Mesendoderm (in vitro differentiated cells): ENCODE measurements around the gene AQP7.
A peak's percentile ranks its signal among the peaks of the same experiment; 100 is the strongest.

Experiments used
- DNase-seq: peaks from one replicate; pipeline ENCODE4 v3.0.0; 2013
- H2AK5ac ChIP-seq: 2 replicates; pipeline ENCODE4 v1.6.1; 2013; ENCODE audit warnings: low read length, inconsistent platforms
- H2BK120ac ChIP-seq: 2 replicates; pipeline ENCODE4 v1.6.1; 2013; ENCODE audit warnings: low read depth, mild to moderate bottlenecking, low read length, moderate library complexity, mixed read lengths
- H2BK15ac ChIP-seq: replicated peaks from 2 replicates; pipeline ENCODE4 v1.6.1; 2013; ENCODE audit warnings: low read depth, mild to moderate bottlenecking, moderate library complexity
- H2BK5ac ChIP-seq: 2 replicates; pipeline ENCODE4 v1.6.1; 2013; ENCODE audit warnings: low read length, inconsistent platforms
- H3K18ac ChIP-seq: 2 replicates; pipeline ENCODE4 v1.6.1; 2013; ENCODE audit warnings: mild to moderate bottlenecking, low read length, mixed read lengths
- H3K23ac ChIP-seq: one replicate; pipeline ENCODE4 v1.6.1; 2013; ENCODE audit warnings: low read length
- H3K27ac ChIP-seq: 2 replicates; pipeline ENCODE4 v1.5.1; 2013; ENCODE audit warnings: low read depth, mild to moderate bottlenecking, inconsistent platforms, low read length, moderate library complexity
- H3K27me3 ChIP-seq: 2 replicates; pipeline ENCODE4 v1.6.1; 2013; ENCODE audit warnings: low read length, control low read depth, mild to moderate bottlenecking, inconsistent platforms; ENCODE audit not compliant: insufficient read depth, poor library complexity
- H3K36me3 ChIP-seq: 2 replicates; pipeline ENCODE4 v1.6.1; 2013; ENCODE audit warnings: low read length, inconsistent platforms; ENCODE audit not compliant: control insufficient read depth, insufficient read depth
- H3K4ac ChIP-seq: one replicate; pipeline ENCODE4 v1.6.1; 2013; ENCODE audit warnings: low read depth, mild to moderate bottlenecking, low read length, moderate library complexity
- H3K4me1 ChIP-seq: 2 replicates; pipeline ENCODE4 v1.6.1; 2013; ENCODE audit warnings: low read depth, low read length, inconsistent platforms; ENCODE audit not compliant: control insufficient read depth
- H3K4me2 ChIP-seq: 2 replicates; pipeline ENCODE4 v1.6.1; 2013; ENCODE audit warnings: low read length
- H3K4me3 ChIP-seq: 2 replicates; pipeline ENCODE4 v1.5.1; 2013; ENCODE audit warnings: mild to moderate bottlenecking, low read length
- H3K56ac ChIP-seq: one replicate; pipeline ENCODE4 v1.6.1; 2013; ENCODE audit warnings: low read length
- H3K79me1 ChIP-seq: 2 replicates; pipeline ENCODE4 v1.6.1; 2013; ENCODE audit warnings: low read length, inconsistent platforms
- H3K79me2 ChIP-seq: 2 replicates; pipeline ENCODE4 v1.6.1; 2013; ENCODE audit warnings: mild to moderate bottlenecking, low read length; ENCODE audit not compliant: control insufficient read depth, insufficient read depth
- H3K9ac ChIP-seq: 2 replicates; pipeline ENCODE4 v1.6.1; 2013; ENCODE audit warnings: low read length, inconsistent platforms
- H4K5ac ChIP-seq: one replicate; pipeline ENCODE4 v1.6.1; 2013; ENCODE audit warnings: low read length
- H4K8ac ChIP-seq: one replicate; pipeline ENCODE4 v1.6.1; 2013; ENCODE audit warnings: low read depth, mild to moderate bottlenecking, control low read depth, low read length, moderate library complexity
- WGBS: extraction: QIAGEN DNeasy Blood & Tissue Kit; methylation state at CpG from one replicate; pipeline ENCODE4 v1.1.7; 2013; ENCODE audit warnings: low lambda C conversion rate, missing lambda C conversion rate; ENCODE audit not compliant: insufficient coverage; ENCODE audit errors: extremely low coverage; 5-methylcytosine and 5-hydroxymethylcytosine counted together

Gene AQP7

GRCh38 chr9:33348998-33349397 lies 53.4 kb downstream of the AQP7 start:
- Histone ChIP-seq H3K4me1 (no peaks in the 10 kb centered on the region), H3K56ac (no peak overlapping the region), H3K23ac (no peak overlapping the region), H3K9ac (no peak overlapping the region), H2BK5ac (no peak overlapping the region), H4K8ac (no peak overlapping the region), H3K4me2 (no peak overlapping the region), H3K27ac (no peak overlapping the region), H3K4me3 (no peak overlapping the region), H2BK15ac (no peak overlapping the region), H3K36me3 (peaks cover 4% of the 10 kb centered on the region), H2AK5ac (no peak overlapping the region), H2BK120ac (no peak overlapping the region), H3K4ac (no peak overlapping the region), H3K79me2 (no peaks in the 10 kb centered on the region), H3K27me3 (no peaks in the 10 kb centered on the region), H3K18ac (no peak overlapping the region), H3K79me1 (no peaks in the 10 kb centered on the region), H4K5ac (no peak overlapping the region)
- WGBS, result no CpG with 5 or more reads among the region's 4 CpGs
- no peak for DNase-seq

- H2BK5ac ChIP-seq, result no peak overlapping the region
- H3K4ac ChIP-seq, result no peak overlapping the region
- H3K4me3 ChIP-seq, result no peak overlapping the region
- H3K4me2 ChIP-seq, result no peak overlapping the region
- DNase-seq, result no peak
- H2BK120ac ChIP-seq, result no peak overlapping the region
- H3K27ac ChIP-seq, result no peak overlapping the region
- no peak overlapping the region for H2BK15ac ChIP-seq
- no peak overlapping the region for H2AK5ac ChIP-seq
- H4K5ac ChIP-seq, result no peak overlapping the region
- no CpG with 5 or more reads among the region's 4 CpGs for WGBS
- no peaks in the 10 kb centered on the region for H3K79me1 ChIP-seq
- H3K27me3 ChIP-seq, result no peaks in the 10 kb centered on the region
- H3K79me2 ChIP-seq, result no peaks in the 10 kb centered on the region
- H3K4me1 ChIP-seq, result no peaks in the 10 kb centered on the region
- no peak overlapping the region for H3K23ac ChIP-seq
- no peak overlapping the region for H3K56ac ChIP-seq
- no peak overlapping the region for H3K18ac ChIP-seq
- peaks cover 6% of the 10 kb centered on the region for H3K36me3 ChIP-seq
- H4K8ac ChIP-seq, result no peak overlapping the region
- H3K9ac ChIP-seq, result no peak overlapping the region
Measured at GRCh38 chr9:33346564-33346963, 55.8 kb downstream of the AQP7 start.

- no peak for DNase-seq
- Histone ChIP-seq H2AK5ac (no peak overlapping the region), H3K23ac (no peak overlapping the region), H3K79me2 (no peaks in the 10 kb centered on the region), H3K18ac (no peak overlapping the region), H3K4me1 (no peaks in the 10 kb centered on the region), H3K79me1 (no peaks in the 10 kb centered on the region), H2BK120ac (no peak overlapping the region), H3K56ac (no peak overlapping the region), H3K27ac (no peak overlapping the region), H2BK5ac (no peak overlapping the region), H3K9ac (no peak overlapping the region), H3K36me3 (peaks cover 10% of the 10 kb centered on the region), H3K4ac (no peak overlapping the region), H4K5ac (no peak overlapping the region), H3K4me3 (no peak overlapping the region), H2BK15ac (no peak overlapping the region), H4K8ac (no peak overlapping the region), H3K4me2 (no peak overlapping the region), H3K27me3 (no peaks in the 10 kb centered on the region)
- WGBS, result no CpG with 5 or more reads among the region's 3 CpGs
Measured at GRCh38 chr9:33344145-33344544, 58.2 kb downstream of the AQP7 start.

GRCh38 chr9:33341182-33341581 lies 61.2 kb downstream of the AQP7 start:
- H3K23ac ChIP-seq, result no peak overlapping the region
- no peaks in the 10 kb centered on the region for H3K4me1 ChIP-seq
- H2AK5ac ChIP-seq, result no peak overlapping the region
- H2BK15ac ChIP-seq, result no peak overlapping the region
- H4K8ac ChIP-seq, result no peak overlapping the region
- no peak overlapping the region for H3K9ac ChIP-seq
- no peak overlapping the region for H2BK5ac ChIP-seq
- no peak overlapping the region for H3K4ac ChIP-seq
- H3K36me3 ChIP-seq, result peaks cover 13% of the 10 kb centered on the region
- no peaks in the 10 kb centered on the region for H3K27me3 ChIP-seq
- no peak overlapping the region for H3K4me3 ChIP-seq
- H3K27ac ChIP-seq, result no peak overlapping the region
- H4K5ac ChIP-seq, result no peak overlapping the region
- H3K4me2 ChIP-seq, result no peak overlapping the region
- H3K79me1 ChIP-seq, result no peaks in the 10 kb centered on the region
- H3K56ac ChIP-seq, result no peak overlapping the region
- H3K18ac ChIP-seq, result no peak overlapping the region
- WGBS, result no CpG with 5 or more reads among the region's 3 CpGs
- H3K79me2 ChIP-seq, result no peaks in the 10 kb centered on the region
- H2BK120ac ChIP-seq, result no peak overlapping the region
- no peak for DNase-seq

GRCh38 chr9:33340186-33340585 lies 62.2 kb downstream of the AQP7 start:
- DNase-seq, result peak; percentile 47
- peaks cover 13% of the 10 kb centered on the region for H3K36me3 ChIP-seq
- WGBS, result no CpG with 5 or more reads among the region's 3 CpGs

More at GRCh38 chr9:33340186-33340585, 62.2 kb downstream of the AQP7 start:
- Histone ChIP-seq H3K56ac (no peak overlapping the region), H3K4me1 (no peaks in the 10 kb centered on the region), H3K9ac (no peak overlapping the region), H3K27me3 (no peaks in the 10 kb centered on the region), H2AK5ac (no peak overlapping the region), H2BK120ac (no peak overlapping the region), H4K5ac (no peak overlapping the region), H3K4me2 (no peak overlapping the region), H3K4me3 (no peak overlapping the region), H2BK15ac (no peak overlapping the region), H3K79me1 (no peaks in the 10 kb centered on the region), H4K8ac (no peak overlapping the region), H3K27ac (no peak overlapping the region), H3K4ac (no peak overlapping the region), H3K79me2 (no peaks in the 10 kb centered on the region), H3K23ac (no peak overlapping the region), H2BK5ac (no peak overlapping the region), H3K18ac (no peak overlapping the region)
